Measurements from ENCODE around the gene PPP6R3.

Gene PPP6R3, protein sequence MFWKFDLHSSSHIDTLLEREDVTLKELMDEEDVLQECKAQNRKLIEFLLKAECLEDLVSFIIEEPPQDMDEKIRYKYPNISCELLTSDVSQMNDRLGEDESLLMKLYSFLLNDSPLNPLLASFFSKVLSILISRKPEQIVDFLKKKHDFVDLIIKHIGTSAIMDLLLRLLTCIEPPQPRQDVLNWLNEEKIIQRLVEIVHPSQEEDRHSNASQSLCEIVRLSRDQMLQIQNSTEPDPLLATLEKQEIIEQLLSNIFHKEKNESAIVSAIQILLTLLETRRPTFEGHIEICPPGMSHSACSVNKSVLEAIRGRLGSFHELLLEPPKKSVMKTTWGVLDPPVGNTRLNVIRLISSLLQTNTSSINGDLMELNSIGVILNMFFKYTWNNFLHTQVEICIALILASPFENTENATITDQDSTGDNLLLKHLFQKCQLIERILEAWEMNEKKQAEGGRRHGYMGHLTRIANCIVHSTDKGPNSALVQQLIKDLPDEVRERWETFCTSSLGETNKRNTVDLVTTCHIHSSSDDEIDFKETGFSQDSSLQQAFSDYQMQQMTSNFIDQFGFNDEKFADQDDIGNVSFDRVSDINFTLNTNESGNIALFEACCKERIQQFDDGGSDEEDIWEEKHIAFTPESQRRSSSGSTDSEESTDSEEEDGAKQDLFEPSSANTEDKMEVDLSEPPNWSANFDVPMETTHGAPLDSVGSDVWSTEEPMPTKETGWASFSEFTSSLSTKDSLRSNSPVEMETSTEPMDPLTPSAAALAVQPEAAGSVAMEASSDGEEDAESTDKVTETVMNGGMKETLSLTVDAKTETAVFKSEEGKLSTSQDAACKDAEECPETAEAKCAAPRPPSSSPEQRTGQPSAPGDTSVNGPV
- 211 to 225 (median 221) reads per million in 3 donors for total RNA-seq

- no peaks in the 10 kb centered on the region for H3K9me3 ChIP-seq (ENCODE audit: control insufficient read depth, low read length)
- no peak for DNase-seq
- H3K36me3 ChIP-seq (ENCODE audit: control insufficient read depth, insufficient read depth, low read length): no peaks in the 10 kb centered on the region
- no peaks in the 10 kb centered on the region for H3K27me3 ChIP-seq (replicated peaks; ENCODE audit: control insufficient read depth, insufficient read depth, low read length, poor library complexity, severe bottlenecking)
- peak within 1 kb of the TSS; percentile 95 for H3K4me3 ChIP-seq (ENCODE audit: insufficient read depth, low read depth, low read length, poor library complexity, severe bottlenecking)
- H3K27ac ChIP-seq (ENCODE audit: insufficient read depth, low read length, poor library complexity, severe bottlenecking): peak within 1 kb of the TSS; percentile 98
- peaks cover 10% of the 10 kb centered on the region for H3K4me1 ChIP-seq (ENCODE audit: control insufficient read depth, insufficient read depth, low read length, poor library complexity, severe bottlenecking)
Observed at GRCh38 chr11:68460741-68461574, at the start of gene PPP6R3. TSS of gene PPP6R3 (plus strand) at chr11:68460752. CDS start at chr11:68537665, 76,913 bp downstream.

- H3K27me3 ChIP-seq (replicated peaks; ENCODE audit: control insufficient read depth, insufficient read depth, low read length, poor library complexity, severe bottlenecking): no peaks in the 10 kb centered on the region
- H3K4me1 ChIP-seq (ENCODE audit: control insufficient read depth, insufficient read depth, low read length, poor library complexity, severe bottlenecking): no peaks in the 10 kb centered on the region
- H3K9me3 ChIP-seq (ENCODE audit: control insufficient read depth, low read length): no peaks in the 10 kb centered on the region
- H3K4me3 ChIP-seq (ENCODE audit: insufficient read depth, low read depth, low read length, poor library complexity, severe bottlenecking): no peak overlapping the region
- no peaks in the 10 kb centered on the region for H3K36me3 ChIP-seq (ENCODE audit: control insufficient read depth, insufficient read depth, low read length)
- H3K27ac ChIP-seq (ENCODE audit: insufficient read depth, low read length, poor library complexity, severe bottlenecking): no peak overlapping the region
- no peak for DNase-seq
Observed at GRCh38 chr11:68411501-68411991, 49.0 kb upstream of the PPP6R3 start.

DNA sequence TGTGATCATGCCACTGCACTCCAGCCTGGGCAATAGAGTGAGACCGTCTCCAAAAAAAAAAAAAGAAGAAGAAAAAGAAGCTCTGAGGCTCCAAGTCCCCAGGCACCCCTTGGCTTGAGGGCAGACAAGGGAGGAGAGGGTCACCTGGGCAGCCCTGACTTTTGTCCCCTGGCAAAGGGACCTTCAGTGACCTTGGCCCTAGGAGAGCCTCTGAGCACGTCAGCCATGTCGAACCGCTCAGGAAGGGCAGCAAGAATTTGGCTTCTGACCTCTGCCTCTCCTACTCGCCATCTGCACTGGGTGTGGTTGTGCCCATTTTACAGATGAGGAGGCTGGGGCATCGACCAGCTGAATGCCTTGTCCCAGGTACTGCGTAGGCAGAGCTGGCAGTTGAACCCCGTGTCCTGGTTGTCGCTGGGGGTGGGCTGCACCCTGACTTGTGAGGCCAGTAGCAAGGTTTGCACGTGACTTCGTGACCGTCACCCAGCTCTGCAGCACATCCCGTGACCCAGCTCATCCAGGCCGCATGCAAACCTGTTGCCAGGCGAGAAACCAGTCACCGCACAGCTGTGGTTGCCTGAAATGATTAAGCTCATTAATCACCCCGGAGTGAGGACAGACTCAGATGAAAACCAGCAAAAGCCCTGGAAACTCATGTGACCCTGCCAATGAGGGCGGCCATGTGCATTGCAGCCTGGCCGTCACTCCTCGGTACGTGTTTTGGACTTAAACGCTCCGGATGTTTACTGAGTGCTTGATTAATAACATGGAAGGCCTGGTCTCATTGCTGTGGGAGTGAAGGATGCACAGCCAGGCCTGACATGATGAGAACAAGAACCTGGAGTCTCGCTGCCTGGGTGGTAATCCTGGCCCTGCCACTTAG lies 47.7 kb upstream of the PPP6R3 start:
- DNase-seq: no peak
- H3K27me3 ChIP-seq (replicated peaks; ENCODE audit: control insufficient read depth, insufficient read depth, low read length, poor library complexity, severe bottlenecking): no peaks in the 10 kb centered on the region
- H3K4me3 ChIP-seq (ENCODE audit: insufficient read depth, low read depth, low read length, poor library complexity, severe bottlenecking): no peak overlapping the region

DNA sequence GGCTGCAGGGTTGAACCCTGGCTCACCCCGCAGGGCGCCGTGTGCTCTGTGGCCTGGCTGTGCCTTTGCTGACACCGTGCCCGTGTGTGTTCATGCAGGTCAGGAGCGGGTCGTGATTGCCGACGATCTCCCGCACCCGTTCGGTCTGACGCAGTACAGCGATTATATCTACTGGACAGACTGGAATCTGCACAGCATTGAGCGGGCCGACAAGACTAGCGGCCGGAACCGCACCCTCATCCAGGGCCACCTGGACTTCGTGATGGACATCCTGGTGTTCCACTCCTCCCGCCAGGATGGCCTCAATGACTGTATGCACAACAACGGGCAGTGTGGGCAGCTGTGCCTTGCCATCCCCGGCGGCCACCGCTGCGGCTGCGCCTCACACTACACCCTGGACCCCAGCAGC lies 47.0 kb upstream of the PPP6R3 start:
- no peak for DNase-seq
- Histone ChIP-seq H3K4me1 (ENCODE audit: control insufficient read depth, insufficient read depth, low read length, poor library complexity, severe bottlenecking) (no peaks in the 10 kb centered on the region), H3K9me3 (ENCODE audit: control insufficient read depth, low read length) (no peaks in the 10 kb centered on the region), H3K27ac (ENCODE audit: insufficient read depth, low read length, poor library complexity, severe bottlenecking) (no peak overlapping the region), H3K4me3 (ENCODE audit: insufficient read depth, low read depth, low read length, poor library complexity, severe bottlenecking) (no peak overlapping the region), H3K36me3 (ENCODE audit: control insufficient read depth, insufficient read depth, low read length) (no peaks in the 10 kb centered on the region), H3K27me3 (replicated peaks; ENCODE audit: control insufficient read depth, insufficient read depth, low read length, poor library complexity, severe bottlenecking) (no peaks in the 10 kb centered on the region)

More for the DNA sequence above, 47.7 kb upstream of the PPP6R3 start:
- H3K27ac ChIP-seq (ENCODE audit: insufficient read depth, low read length, poor library complexity, severe bottlenecking): no peak overlapping the region
- H3K9me3 ChIP-seq (ENCODE audit: control insufficient read depth, low read length): no peaks in the 10 kb centered on the region
- no peaks in the 10 kb centered on the region for H3K36me3 ChIP-seq (ENCODE audit: control insufficient read depth, insufficient read depth, low read length)
- H3K4me1 ChIP-seq (ENCODE audit: control insufficient read depth, insufficient read depth, low read length, poor library complexity, severe bottlenecking): no peaks in the 10 kb centered on the region

DNA sequence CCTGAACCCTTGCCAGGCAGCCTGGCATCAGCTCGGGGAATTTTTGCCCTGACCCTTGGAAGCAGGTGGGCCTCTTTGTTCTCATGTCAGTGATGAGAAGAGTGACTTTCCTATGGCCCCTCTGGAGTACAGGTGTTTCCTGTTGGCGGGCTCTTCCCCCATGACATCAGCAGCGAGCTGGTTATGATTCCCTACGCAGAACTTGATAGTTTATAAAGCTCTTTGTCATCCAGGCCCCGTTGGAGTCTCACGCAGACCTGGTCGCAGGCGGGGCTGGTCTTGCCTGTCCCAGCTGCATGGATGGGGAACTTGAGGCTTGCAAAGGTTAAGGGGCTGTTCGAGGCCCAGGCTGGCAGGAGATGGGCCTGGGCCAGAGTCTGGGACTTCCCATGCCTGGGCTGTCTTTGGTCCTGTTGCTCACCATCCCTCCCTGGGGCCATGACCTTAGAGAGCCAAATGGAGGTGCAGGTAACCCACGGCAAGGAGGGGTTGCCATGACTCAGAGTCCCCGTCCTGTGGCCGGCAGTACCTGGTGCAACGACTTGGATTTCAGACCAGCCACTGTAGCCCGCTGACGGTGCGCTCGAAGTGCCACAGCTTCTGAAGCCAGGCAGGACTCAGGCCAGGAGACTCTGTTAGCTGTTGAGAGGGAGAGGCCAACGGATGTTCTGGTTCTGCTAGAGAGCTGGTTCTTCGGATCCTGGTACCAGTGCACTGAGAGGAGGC lies 45.9 kb upstream of the PPP6R3 start:
- H3K9me3 ChIP-seq (ENCODE audit: control insufficient read depth, low read length): no peaks in the 10 kb centered on the region
- H3K27me3 ChIP-seq (replicated peaks; ENCODE audit: control insufficient read depth, insufficient read depth, low read length, poor library complexity, severe bottlenecking): no peaks in the 10 kb centered on the region
- H3K4me1 ChIP-seq (ENCODE audit: control insufficient read depth, insufficient read depth, low read length, poor library complexity, severe bottlenecking): no peaks in the 10 kb centered on the region
- no peak for DNase-seq
- no peak overlapping the region for H3K27ac ChIP-seq (ENCODE audit: insufficient read depth, low read length, poor library complexity, severe bottlenecking)
- H3K36me3 ChIP-seq (ENCODE audit: control insufficient read depth, insufficient read depth, low read length): no peaks in the 10 kb centered on the region
- no peak overlapping the region for H3K4me3 ChIP-seq (ENCODE audit: insufficient read depth, low read depth, low read length, poor library complexity, severe bottlenecking)

DNA sequence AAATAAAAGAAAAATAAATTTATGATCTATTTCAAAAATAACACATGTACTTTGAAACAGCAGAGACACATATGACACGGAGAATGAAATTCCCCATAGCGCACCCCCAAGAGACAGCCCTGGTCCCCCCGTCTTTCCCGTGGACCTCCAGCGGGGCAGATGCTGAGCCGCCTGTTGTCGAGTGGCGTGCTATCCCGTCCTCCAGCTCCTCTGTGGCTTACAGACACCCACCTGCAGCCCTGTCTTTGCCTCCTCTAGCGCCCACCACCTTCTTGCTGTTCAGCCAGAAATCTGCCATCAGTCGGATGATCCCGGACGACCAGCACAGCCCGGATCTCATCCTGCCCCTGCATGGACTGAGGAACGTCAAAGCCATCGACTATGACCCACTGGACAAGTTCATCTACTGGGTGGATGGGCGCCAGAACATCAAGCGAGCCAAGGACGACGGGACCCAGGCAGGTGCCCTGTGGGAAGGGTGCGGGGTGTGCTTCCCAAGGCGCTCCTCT lies 44.4 kb upstream of the PPP6R3 start:
- no peaks in the 10 kb centered on the region for H3K36me3 ChIP-seq (ENCODE audit: control insufficient read depth, insufficient read depth, low read length)

DNA sequence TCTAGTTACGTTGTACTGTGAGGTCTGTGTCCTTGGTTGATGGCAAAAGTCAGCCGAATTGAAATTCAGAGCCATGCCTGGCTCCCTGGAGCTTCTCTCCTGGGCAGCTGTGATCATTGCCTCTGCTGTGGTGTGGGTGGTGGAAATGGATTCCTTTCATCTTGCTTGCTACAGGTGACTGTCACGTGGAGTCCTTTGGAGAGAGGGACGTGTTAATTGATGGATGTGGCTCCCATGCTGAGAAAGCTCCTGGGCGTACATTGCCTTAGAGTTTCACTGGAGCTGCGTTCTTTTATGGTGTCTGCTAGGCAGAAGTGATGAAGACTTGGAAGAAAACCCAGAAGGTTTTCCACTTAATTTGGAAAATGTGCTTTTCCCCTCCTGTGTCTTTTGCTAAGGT lies 41.9 kb upstream of the PPP6R3 start:
- H3K4me1 ChIP-seq (ENCODE audit: control insufficient read depth, insufficient read depth, low read length, poor library complexity, severe bottlenecking): no peaks in the 10 kb centered on the region
- no peaks in the 10 kb centered on the region for H3K9me3 ChIP-seq (ENCODE audit: control insufficient read depth, low read length)
- no peaks in the 10 kb centered on the region for H3K36me3 ChIP-seq (ENCODE audit: control insufficient read depth, insufficient read depth, low read length)
- no peaks in the 10 kb centered on the region for H3K27me3 ChIP-seq (replicated peaks; ENCODE audit: control insufficient read depth, insufficient read depth, low read length, poor library complexity, severe bottlenecking)
- no peak overlapping the region for H3K27ac ChIP-seq (ENCODE audit: insufficient read depth, low read length, poor library complexity, severe bottlenecking)
- no peak overlapping the region for H3K4me3 ChIP-seq (ENCODE audit: insufficient read depth, low read depth, low read length, poor library complexity, severe bottlenecking)
- no peak for DNase-seq

More for the DNA sequence above, 44.4 kb upstream of the PPP6R3 start:
- no peak overlapping the region for H3K27ac ChIP-seq (ENCODE audit: insufficient read depth, low read length, poor library complexity, severe bottlenecking)
- no peaks in the 10 kb centered on the region for H3K4me1 ChIP-seq (ENCODE audit: control insufficient read depth, insufficient read depth, low read length, poor library complexity, severe bottlenecking)
- no peak for DNase-seq
- no peak overlapping the region for H3K4me3 ChIP-seq (ENCODE audit: insufficient read depth, low read depth, low read length, poor library complexity, severe bottlenecking)
- H3K27me3 ChIP-seq (replicated peaks; ENCODE audit: control insufficient read depth, insufficient read depth, low read length, poor library complexity, severe bottlenecking): no peaks in the 10 kb centered on the region
- H3K9me3 ChIP-seq (ENCODE audit: control insufficient read depth, low read length): no peaks in the 10 kb centered on the region

DNA sequence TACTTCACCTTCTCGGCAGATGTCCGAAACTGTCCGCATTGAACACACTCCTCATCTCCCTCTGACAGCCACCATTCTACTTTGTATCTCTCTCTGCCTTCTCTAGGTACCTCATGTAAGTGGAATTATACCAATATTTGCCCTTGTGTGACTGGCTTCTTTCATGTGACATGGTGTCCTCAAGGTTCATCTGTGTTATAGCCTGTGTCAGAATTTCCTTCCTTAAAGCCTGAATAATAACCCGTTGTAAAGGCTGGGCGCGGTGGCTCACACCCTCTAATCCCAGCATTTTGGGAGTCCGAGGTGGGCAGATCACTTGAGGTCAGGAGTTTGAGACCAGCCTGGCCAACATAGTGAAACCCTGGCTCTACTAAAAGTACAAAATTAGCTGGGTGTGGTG lies 40.4 kb upstream of the PPP6R3 start:
- no peak for DNase-seq
- Histone ChIP-seq H3K9me3 (ENCODE audit: control insufficient read depth, low read length) (no peaks in the 10 kb centered on the region), H3K4me3 (ENCODE audit: insufficient read depth, low read depth, low read length, poor library complexity, severe bottlenecking) (no peak overlapping the region), H3K27me3 (replicated peaks; ENCODE audit: control insufficient read depth, insufficient read depth, low read length, poor library complexity, severe bottlenecking) (no peaks in the 10 kb centered on the region), H3K4me1 (ENCODE audit: control insufficient read depth, insufficient read depth, low read length, poor library complexity, severe bottlenecking) (no peaks in the 10 kb centered on the region), H3K36me3 (ENCODE audit: control insufficient read depth, insufficient read depth, low read length) (no peaks in the 10 kb centered on the region), H3K27ac (ENCODE audit: insufficient read depth, low read length, poor library complexity, severe bottlenecking) (no peak overlapping the region)
